CD14-positive monocyte (primary cell): Measurements from ENCODE around the gene LINC00237. TPM values are rescaled to one million over a fixed set of nuclear protein-coding genes. Genes with fewer than 3 reads are reported as not detected.

Source experiments
- DNase-seq, 3 donors: peaks; one replicate each; pipeline ENCODE4 v3.0.0-alpha.2; 2011 to 2022
- H2AFZ ChIP-seq: 2 replicates; pipeline ENCODE4 v1.6.0; 2012; ENCODE audit warnings: mild to moderate bottlenecking, low read depth, low read length, inconsistent platforms; ENCODE audit not compliant: insufficient read depth, poor library complexity, severe bottlenecking
- H3K27ac ChIP-seq, 2 donors: 1 replicate in 1 of 2; 2 replicates in 1 of 2; pipeline ENCODE4 v1.5.1; 2012 to 2013; ENCODE audit warnings: low read length in 2 of 2, control low read depth in 1 of 2, inconsistent platforms in 1 of 2, low read depth in 1 of 2, mild to moderate bottlenecking in 1 of 2
- H3K27me3 ChIP-seq, 2 donors: one replicate each; pipeline versions ENCODE4 v1.6.0 to v1.6.1; 2011 to 2013; ENCODE audit warnings: low read length in 2 of 2; ENCODE audit not compliant: control insufficient read depth in 2 of 2, insufficient read depth in 2 of 2
- H3K36me3 ChIP-seq, 2 donors: replicated peaks in 1 of 2; 1 replicate in 1 of 2; 2 replicates in 1 of 2; pipeline versions ENCODE4 v1.5.1 to v1.6.1; 2012 to 2013; ENCODE audit warnings: low read length in 2 of 2, control low read depth in 1 of 2, inconsistent platforms in 1 of 2, mild to moderate bottlenecking in 1 of 2; ENCODE audit not compliant: insufficient read depth in 2 of 2, control insufficient read depth in 1 of 2
- H3K4me1 ChIP-seq, 2 donors: 1 replicate in 1 of 2; 2 replicates in 1 of 2; pipeline versions ENCODE4 v1.5.1 to v1.6.1; 2012 to 2013; ENCODE audit warnings: low read length in 2 of 2, control low read depth in 1 of 2, inconsistent platforms in 1 of 2, mild to moderate bottlenecking in 1 of 2, moderate library complexity in 1 of 2; ENCODE audit not compliant: insufficient read depth in 2 of 2, control insufficient read depth in 1 of 2
- H3K4me2 ChIP-seq: replicated peaks from 2 replicates; pipeline ENCODE3; 2012; ENCODE audit warnings: low read length, moderate library complexity, mild to moderate bottlenecking; ENCODE audit not compliant: poor library complexity, severe bottlenecking; ENCODE audit errors: extremely low read depth
- H3K4me3 ChIP-seq, 3 experiments: fragments of 200-600 bp in 1 of 3; sonication (generic) in 1 of 3; replicated peaks in 1 of 3; 1 replicate in 2 of 3; 2 replicates in 1 of 3; pipeline ENCODE4 v1.5.1; 2011 to 2013; ENCODE audit warnings: low read length in 3 of 3, mild to moderate bottlenecking in 3 of 3, control low read depth in 2 of 3, low read depth in 2 of 3, inconsistent platforms in 1 of 3, moderate library complexity in 1 of 3
- H3K79me2 ChIP-seq: 2 replicates; pipeline ENCODE4 v1.6.0; 2012; ENCODE audit warnings: mild to moderate bottlenecking, control low read depth, inconsistent platforms, low read length, moderate library complexity; ENCODE audit not compliant: insufficient read depth
- H3K9ac ChIP-seq: 2 replicates; pipeline ENCODE4 v1.6.0; 2017; ENCODE audit warnings: low read length, mild to moderate bottlenecking; ENCODE audit not compliant: insufficient read depth, poor library complexity, severe bottlenecking
- H3K9me3 ChIP-seq, 2 donors: replicated peaks in 1 of 2; 1 replicate in 1 of 2; 2 replicates in 1 of 2; pipeline versions ENCODE4 v1.5.1 to v1.6.1; 2012 to 2013; ENCODE audit warnings: low read length in 2 of 2, control low read depth in 1 of 2; ENCODE audit not compliant: control insufficient read depth in 1 of 2, insufficient read depth in 1 of 2
- H4K20me1 ChIP-seq: 2 replicates; pipeline ENCODE4 v1.6.0; 2012; ENCODE audit warnings: mild to moderate bottlenecking, low read length, control low read depth, moderate library complexity; ENCODE audit not compliant: insufficient read depth
- H3K27ac Mint-ChIP-seq, 7 donors: one replicate each; pipeline ENCODE4 v1.8.0; 2020; ENCODE audit warnings: mild to moderate bottlenecking in 7 of 7, mixed read lengths in 7 of 7, moderate library complexity in 6 of 7, inconsistent platforms in 2 of 7
- H3K27me3 Mint-ChIP-seq, 3 donors: one replicate each; pipeline ENCODE4 v1.8.0; 2021 to 2022; ENCODE audit warnings: low read depth in 3 of 3, mild to moderate bottlenecking in 3 of 3, mixed read lengths in 3 of 3, moderate library complexity in 3 of 3, inconsistent platforms in 1 of 3
- H3K36me3 Mint-ChIP-seq, 2 donors: one replicate each; pipeline ENCODE4 v1.8.0; 2020; ENCODE audit warnings: mixed read lengths in 2 of 2, inconsistent platforms in 1 of 2, mild to moderate bottlenecking in 1 of 2
- H3K4me1 Mint-ChIP-seq: one replicate; pipeline ENCODE4 v1.8.0; 2020; ENCODE audit warnings: mild to moderate bottlenecking, mixed read lengths
- H3K4me3 Mint-ChIP-seq, 2 donors: one replicate each; pipeline ENCODE4 v1.8.0; 2020; ENCODE audit warnings: mild to moderate bottlenecking in 2 of 2, mixed read lengths in 2 of 2, moderate library complexity in 1 of 2
- H3K9me3 Mint-ChIP-seq, 7 donors: one replicate each; pipeline ENCODE4 v1.8.0; 2020 to 2022; ENCODE audit warnings: mixed read lengths in 7 of 7, mild to moderate bottlenecking in 6 of 7, moderate library complexity in 6 of 7, inconsistent platforms in 2 of 7
- WGBS: methylation state at CpG from one replicate; pipeline ENCODE4 v1.1.5; 2013; ENCODE audit warnings: missing lambda C conversion rate; ENCODE audit not compliant: insufficient coverage; 5-methylcytosine and 5-hydroxymethylcytosine counted together
- intact Hi-C, 2 donors: fragments of 100-400 bp; cut with micrococcal nuclease; formaldehyde crosslinking; loops; one replicate each; pipeline versions ENCODE4 v1.15.0 to v1.15.1; 2023
- polyA plus RNA-seq, 3 donors: library from polyadenylated mRNA; depleted of rRNA in 1 of 3; unstranded in 2 of 3; stranded (reverse) in 1 of 3; fragments of 300-500 nt in 2 of 3; fragments of >200 nt in 1 of 3; fragmentation: Illumina TruSeq in 2 of 3; gene quantifications; 1 replicate in 2 of 3; 2 replicates in 1 of 3; pipeline ENCODE4 v1.2.3, GENCODE V29; 2012 to 2021
- TF ChIP-seq, protein P1 (sequence below): fragments of 200-600 bp; IDR thresholded peaks from one replicate; pipeline ENCODE4 v1.8.0; 2022; ENCODE audit warnings: antibody characterized with exemption, mild to moderate bottlenecking

The LINC00237 gene
- polyA plus RNA-seq, 3 donors = 0.31 to 0.39 TPM; not detected in 1

DNA sequence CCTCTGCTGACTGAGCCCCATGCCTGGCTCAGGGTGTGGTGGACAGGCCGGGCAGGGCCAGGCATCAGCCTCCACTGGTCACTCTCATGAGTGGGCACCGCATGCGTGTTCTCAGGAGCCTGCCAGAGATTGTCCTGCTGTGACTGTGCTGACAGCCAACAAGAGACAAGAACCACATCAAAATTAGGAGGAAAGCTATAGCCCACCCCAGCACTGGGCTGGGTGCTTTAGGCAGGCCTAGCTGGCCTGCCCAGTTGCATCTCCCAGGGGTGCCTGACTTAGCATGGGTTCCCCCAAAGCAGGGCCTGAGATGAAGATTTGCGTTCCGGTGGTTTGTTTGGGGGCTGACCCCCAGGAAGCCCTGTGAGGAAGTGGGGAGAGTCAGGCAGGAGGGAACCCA is 53.9 kb downstream of the LINC00237 start:
- Mint-ChIP-seq H3K27ac (no peak overlapping the region), H3K27me3 (peaks cover 7 to 28% (median 21%) of the 10 kb centered on the region in 3 donors), H3K9me3 (peaks cover 0 to 11% (median 0%) of the 10 kb centered on the region in 7 donors), H3K4me1 (peaks cover 7% of the 10 kb centered on the region), H3K4me3 (no peak overlapping the region), H3K36me3 (no peaks in the 10 kb centered on the region)
- H3K4me3 ChIP-seq = no peak overlapping the region
- no peak overlapping the region for H2AFZ ChIP-seq
- H3K27me3 ChIP-seq = peaks cover 7 to 9% of the 10 kb centered on the region in 2 donors
- TF ChIP-seq, protein P1, sequence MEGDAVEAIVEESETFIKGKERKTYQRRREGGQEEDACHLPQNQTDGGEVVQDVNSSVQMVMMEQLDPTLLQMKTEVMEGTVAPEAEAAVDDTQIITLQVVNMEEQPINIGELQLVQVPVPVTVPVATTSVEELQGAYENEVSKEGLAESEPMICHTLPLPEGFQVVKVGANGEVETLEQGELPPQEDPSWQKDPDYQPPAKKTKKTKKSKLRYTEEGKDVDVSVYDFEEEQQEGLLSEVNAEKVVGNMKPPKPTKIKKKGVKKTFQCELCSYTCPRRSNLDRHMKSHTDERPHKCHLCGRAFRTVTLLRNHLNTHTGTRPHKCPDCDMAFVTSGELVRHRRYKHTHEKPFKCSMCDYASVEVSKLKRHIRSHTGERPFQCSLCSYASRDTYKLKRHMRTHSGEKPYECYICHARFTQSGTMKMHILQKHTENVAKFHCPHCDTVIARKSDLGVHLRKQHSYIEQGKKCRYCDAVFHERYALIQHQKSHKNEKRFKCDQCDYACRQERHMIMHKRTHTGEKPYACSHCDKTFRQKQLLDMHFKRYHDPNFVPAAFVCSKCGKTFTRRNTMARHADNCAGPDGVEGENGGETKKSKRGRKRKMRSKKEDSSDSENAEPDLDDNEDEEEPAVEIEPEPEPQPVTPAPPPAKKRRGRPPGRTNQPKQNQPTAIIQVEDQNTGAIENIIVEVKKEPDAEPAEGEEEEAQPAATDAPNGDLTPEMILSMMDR = no peak
- no peaks in the 10 kb centered on the region for H3K36me3 ChIP-seq
- H4K20me1 ChIP-seq = no peaks in the 10 kb centered on the region
- H3K4me1 ChIP-seq = no peaks in the 10 kb centered on the region
- H3K27ac ChIP-seq = no peak overlapping the region
- whole genome bisulfite sequencing = 98% methylated on average over 5 of the region's 5 CpGs
- no peak for DNase-seq
- no peak overlapping the region for H3K9ac ChIP-seq
- intact Hi-C loops = no loop called here
- H3K4me2 ChIP-seq = no peak overlapping the region
- H3K9me3 ChIP-seq = no peaks in the 10 kb centered on the region
- no peaks in the 10 kb centered on the region for H3K79me2 ChIP-seq

DNA sequence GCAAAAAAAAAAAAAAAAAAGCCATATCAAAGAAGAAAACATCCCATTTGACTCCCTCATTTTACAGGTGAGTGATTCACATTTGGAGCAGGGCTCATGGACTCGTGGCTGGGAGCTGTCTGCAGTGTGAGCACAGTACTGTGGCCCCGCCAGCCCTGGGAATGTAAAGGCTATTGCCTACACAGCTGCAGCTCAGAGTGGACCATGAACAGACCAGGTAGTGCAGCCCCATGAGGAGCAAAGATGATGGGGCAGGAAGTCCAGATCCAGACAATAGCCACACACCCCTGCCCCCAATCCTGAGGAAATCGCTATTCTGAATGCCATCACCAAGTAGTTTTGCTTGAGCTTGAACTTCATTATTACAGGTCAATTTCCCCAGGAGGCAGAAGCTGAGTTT is 55.4 kb downstream of the LINC00237 start:
- Histone ChIP-seq H3K9ac (no peak overlapping the region), H3K36me3 (no peaks in the 10 kb centered on the region), H3K79me2 (no peaks in the 10 kb centered on the region), H3K27ac (no peak overlapping the region), H3K4me1 (no peaks in the 10 kb centered on the region), H2AFZ (no peak overlapping the region), H3K27me3 (peaks cover 2 to 8% of the 10 kb centered on the region in 2 donors), H3K9me3 (no peaks in the 10 kb centered on the region), H3K4me3 (no peak overlapping the region), H3K4me2 (no peak overlapping the region), H4K20me1 (no peaks in the 10 kb centered on the region)
- TF ChIP-seq, protein P1 = no peak
- peaks cover 15 to 33% (median 19%) of the 10 kb centered on the region in 3 donors for H3K27me3 Mint-ChIP-seq
- WGBS = 86% methylated on average over 2 of the region's 3 CpGs
- H3K27ac Mint-ChIP-seq = no peak overlapping the region
- H3K36me3 Mint-ChIP-seq = no peaks in the 10 kb centered on the region
- intact Hi-C loops = no loop called here
- no peak for DNase-seq
- peaks cover 0 to 11% (median 1%) of the 10 kb centered on the region in 7 donors for H3K9me3 Mint-ChIP-seq
- peaks cover 7% of the 10 kb centered on the region for H3K4me1 Mint-ChIP-seq
- H3K4me3 Mint-ChIP-seq = no peak overlapping the region
